Neural progenitor cell (in vitro differentiated cells): ENCODE results near the gene CRLF3. TPM values are rescaled to one million over a fixed set of nuclear protein-coding genes. Genes with fewer than 3 reads are reported as not detected.

Experiments
- DNase-seq: peaks from one replicate; pipeline ENCODE4 v3.0.0-alpha.2; 2016; ENCODE audit warnings: low spot score
- H2AFZ ChIP-seq: fragments of 200-600 bp; sonication (generic); replicated peaks from 2 replicates; pipeline ENCODE4 v1.6.1; 2016; ENCODE audit warnings: antibody characterized with exemption
- H3F3A ChIP-seq: fragments of 200-600 bp; sonication (generic); 2 replicates; pipeline ENCODE4 v1.6.1; 2016; ENCODE audit warnings: antibody characterized with exemption, low read depth
- H3K27ac ChIP-seq: fragments of 200-600 bp; sonication (generic); 2 replicates; pipeline ENCODE4 v1.5.1; 2016; ENCODE audit warnings: mild to moderate bottlenecking
- H3K27me3 ChIP-seq: fragments of 200-600 bp; sonication (generic); 2 replicates; pipeline ENCODE4 v1.6.1; 2016; ENCODE audit warnings: mild to moderate bottlenecking, moderate library complexity
- H3K36me3 ChIP-seq: fragments of 200-600 bp; sonication (generic); 2 replicates; pipeline ENCODE4 v1.5.1; 2016
- H3K4me1 ChIP-seq: fragments of 200-600 bp; sonication (generic); 2 replicates; pipeline ENCODE4 v1.6.1; 2016; ENCODE audit warnings: mixed run types
- H3K4me2 ChIP-seq: fragments of 200-600 bp; sonication (generic); 2 replicates; pipeline ENCODE4 v1.6.1; 2016
- H3K4me3 ChIP-seq: fragments of 200-600 bp; sonication (generic); 2 replicates; pipeline ENCODE4 v1.5.1; 2016
- H3K79me2 ChIP-seq: fragments of 200-600 bp; sonication (generic); 2 replicates; pipeline ENCODE4 v1.6.1; 2016; ENCODE audit warnings: low read depth
- H3K9ac ChIP-seq: fragments of 200-600 bp; sonication (generic); 2 replicates; pipeline ENCODE4 v1.6.1; 2016
- H3K9me3 ChIP-seq: fragments of 200-600 bp; sonication (generic); 2 replicates; pipeline ENCODE4 v1.5.1; 2016; ENCODE audit warnings: low read depth
- H4K20me1 ChIP-seq: fragments of 200-600 bp; sonication (generic); 2 replicates; pipeline ENCODE4 v1.6.1; 2016; ENCODE audit warnings: low read depth
- H3K27ac Mint-ChIP-seq: 3 replicates; pipeline ENCODE4 v1.8.0; 2021; ENCODE audit warnings: mixed read lengths
- H3K27me3 Mint-ChIP-seq: 2 replicates; pipeline ENCODE4 v1.8.0; 2022; ENCODE audit warnings: low read depth, mild to moderate bottlenecking, inconsistent platforms, moderate library complexity, mixed read lengths; ENCODE audit not compliant: insufficient read depth
- H3K36me3 Mint-ChIP-seq: 3 replicates; pipeline ENCODE4 v1.8.0; 2021; ENCODE audit warnings: mixed read lengths
- H3K4me1 Mint-ChIP-seq: 3 replicates; pipeline ENCODE4 v1.8.0; 2021; ENCODE audit warnings: mixed read lengths
- H3K4me3 Mint-ChIP-seq: 3 replicates; pipeline ENCODE4 v1.8.0; 2021; ENCODE audit warnings: mild to moderate bottlenecking, moderate library complexity, mixed read lengths
- H3K9me3 Mint-ChIP-seq: 3 replicates; pipeline ENCODE4 v1.8.0; 2020; ENCODE audit warnings: mixed read lengths
- CTCF ChIP-seq: fragments of 200-600 bp; sonication (generic); IDR thresholded peaks from 2 replicates; pipeline ENCODE4 v1.5.1; 2017; ENCODE audit warnings: antibody characterized with exemption, mild to moderate bottlenecking
- EZH2 ChIP-seq: fragments of 200-600 bp; sonication (generic); IDR thresholded peaks from 2 replicates; pipeline ENCODE4 v1.6.1; 2017; ENCODE audit warnings: antibody characterized with exemption, mild to moderate bottlenecking, moderate library complexity
- EZH2phosphoT487 ChIP-seq: fragments of 200-600 bp; sonication (generic); IDR thresholded peaks from 2 replicates; pipeline ENCODE4 v1.6.1; 2017; ENCODE audit warnings: antibody characterized with exemption
- total RNA-seq: library from RNA; depleted of rRNA; stranded (reverse); fragments of >200 nt; gene quantifications from 2 replicates; pipeline ENCODE4 v1.2.3, GENCODE V29; 2015; ENCODE audit warnings: low replicate concordance

Gene CRLF3
- total RNA-seq, 1 donor from 2014 or later: 43.8 TPM

DNA sequence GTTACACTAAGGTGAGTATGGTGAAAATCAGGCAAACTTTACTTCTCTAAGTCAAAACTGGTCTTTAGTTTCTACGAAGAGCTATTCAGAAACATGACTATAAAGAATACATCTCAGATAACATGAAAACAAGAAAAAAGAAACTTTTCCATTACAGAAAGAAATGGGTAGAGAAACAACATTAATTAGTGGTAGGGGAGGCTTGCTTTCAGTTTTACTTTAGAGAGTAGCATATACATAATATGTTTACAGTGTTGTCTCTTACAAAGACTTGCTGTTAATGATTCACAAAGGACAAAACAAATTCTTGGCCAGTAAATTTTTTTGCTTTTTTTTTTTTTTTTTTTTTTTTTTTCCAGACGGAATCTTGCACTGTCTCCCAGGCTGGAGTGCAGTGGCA lies 34.2 kb downstream of the CRLF3 start:
- TF ChIP-seq EZH2phosphoT487 (no peak), EZH2 (no peak), CTCF (no peak)
- no peak overlapping the region for H3K27ac Mint-ChIP-seq
- peaks cover 18% of the 10 kb centered on the region for H3K36me3 ChIP-seq

GRCh38 chr17:30788918-30789317 lies 35.6 kb downstream of the CRLF3 start:
- H3K4me1 ChIP-seq: no peaks in the 10 kb centered on the region
- Mint-ChIP-seq H3K4me1 (no peaks in the 10 kb centered on the region), H3K27ac (no peak overlapping the region), H3K4me3 (no peak overlapping the region), H3K36me3 (peaks cover 34% of the 10 kb centered on the region), H3K27me3 (peaks cover 2% of the 10 kb centered on the region), H3K9me3 (no peaks in the 10 kb centered on the region)
- H3K4me2 ChIP-seq: no peak overlapping the region
- TF ChIP-seq EZH2phosphoT487 (no peak), CTCF (no peak), EZH2 (no peak)
- H3K36me3 ChIP-seq: peaks cover 18% of the 10 kb centered on the region
- peaks cover 93% of the 10 kb centered on the region for H3F3A ChIP-seq
- H3K9ac ChIP-seq: no peak overlapping the region
- no peak overlapping the region for H2AFZ ChIP-seq
- no peaks in the 10 kb centered on the region for H3K79me2 ChIP-seq
- no peaks in the 10 kb centered on the region for H3K9me3 ChIP-seq
- H3K27me3 ChIP-seq: no peaks in the 10 kb centered on the region
- DNase-seq: no peak
- no peak overlapping the region for H3K4me3 ChIP-seq
- peak overlapping the region; percentile 80 for H3K27ac ChIP-seq
- no peaks in the 10 kb centered on the region for H4K20me1 ChIP-seq

More for the DNA sequence above, 34.2 kb downstream of the CRLF3 start:
- no peaks in the 10 kb centered on the region for H3K79me2 ChIP-seq
- no peaks in the 10 kb centered on the region for H4K20me1 ChIP-seq
- H3K4me1 ChIP-seq: no peaks in the 10 kb centered on the region
- no peaks in the 10 kb centered on the region for H3K9me3 ChIP-seq
- peak overlapping the region; percentile 80 for H3K27ac ChIP-seq
- H3F3A ChIP-seq: peaks cover 93% of the 10 kb centered on the region
- no peaks in the 10 kb centered on the region for H3K27me3 ChIP-seq
- no peak overlapping the region for H3K4me2 ChIP-seq
- no peak overlapping the region for H3K4me3 ChIP-seq
- Mint-ChIP-seq H3K9me3 (no peaks in the 10 kb centered on the region), H3K4me1 (no peaks in the 10 kb centered on the region), H3K27me3 (peaks cover 2% of the 10 kb centered on the region), H3K4me3 (no peak overlapping the region), H3K36me3 (peaks cover 37% of the 10 kb centered on the region)
- no peak overlapping the region for H3K9ac ChIP-seq
- H2AFZ ChIP-seq: no peak overlapping the region
- no peak for DNase-seq

- Mint-ChIP-seq H3K9me3 (no peaks in the 10 kb centered on the region), H3K27ac (no peak overlapping the region), H3K27me3 (no peaks in the 10 kb centered on the region), H3K4me3 (no peak overlapping the region), H3K36me3 (peaks cover 16% of the 10 kb centered on the region), H3K4me1 (no peaks in the 10 kb centered on the region)
- Histone ChIP-seq H3F3A (peaks cover 86% of the 10 kb centered on the region), H3K79me2 (no peaks in the 10 kb centered on the region), H2AFZ (no peak overlapping the region), H3K9me3 (no peaks in the 10 kb centered on the region), H3K9ac (no peak overlapping the region), H3K4me2 (no peak overlapping the region), H3K27ac (no peak overlapping the region), H3K27me3 (no peaks in the 10 kb centered on the region), H3K4me3 (no peak overlapping the region), H3K36me3 (peaks cover 11% of the 10 kb centered on the region), H3K4me1 (no peaks in the 10 kb centered on the region), H4K20me1 (no peaks in the 10 kb centered on the region)
- DNase-seq: no peak
- TF ChIP-seq EZH2phosphoT487 (no peak), EZH2 (no peak), CTCF (no peak)
These were observed 42.3 kb downstream of the CRLF3 start for GRCh38 chr17:30782206-30782605.
